ENCODE data around the gene PATJ. TPM values are rescaled to one million over a fixed set of nuclear protein-coding genes. Genes with fewer than 3 reads are reported as not detected.
A peak's percentile ranks its signal among the peaks of the same experiment; 100 is the strongest.
"Not testable (repeated sequence)": the region's sequence is repeated elsewhere in the genome, so short reads cannot be mapped to it uniquely, and the experiment has no call there.

PATJ gene
- total RNA-seq, 1 donor from 2014 or later = 25.3 TPM

DNA sequence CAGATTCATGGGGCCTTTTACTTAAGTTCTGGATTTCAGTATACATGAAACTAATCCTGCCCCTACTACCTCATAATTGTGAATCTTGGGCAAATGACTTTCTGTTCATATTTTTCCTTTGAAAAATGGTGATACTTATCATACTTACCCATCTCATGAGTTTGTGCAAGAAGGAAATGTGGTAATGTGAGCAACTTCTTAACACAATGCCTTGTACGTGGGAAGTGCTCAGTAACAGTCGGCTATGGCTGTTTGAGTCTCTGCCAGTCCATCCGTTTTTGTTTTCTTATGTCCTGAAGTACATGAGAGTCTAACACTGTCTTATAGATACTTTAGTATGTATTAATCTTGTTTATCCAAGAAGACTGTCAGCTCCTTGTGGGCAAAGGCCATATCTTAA lies 86.5 kb downstream of the PATJ start:
- DNase-seq (ENCODE audit: low spot score) = no peak

GRCh38 chr1:61836649-61837048 lies 94.4 kb downstream of the PATJ start:
- no peak for DNase-seq (ENCODE audit: low spot score)

DNA sequence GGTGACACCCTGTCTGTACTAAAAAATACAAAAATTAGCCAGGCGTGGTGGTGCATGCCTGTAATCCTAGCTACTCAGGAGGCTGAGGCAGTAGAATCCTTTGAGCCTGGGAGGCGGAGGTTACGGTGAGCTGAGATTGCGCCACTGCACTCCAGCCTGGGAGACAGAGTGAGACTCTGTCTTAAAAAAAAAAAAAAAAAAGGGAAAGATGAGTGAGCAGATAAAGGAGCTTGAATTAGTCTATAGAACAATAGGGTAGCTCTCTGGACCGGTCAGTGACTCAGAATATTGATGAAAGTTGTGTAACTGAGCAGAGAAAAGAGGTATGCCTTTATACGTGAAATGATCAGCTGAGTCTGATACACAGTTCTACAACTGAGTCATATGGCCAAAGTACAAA lies 95.3 kb downstream of the PATJ start:
- not testable (repeated sequence) for DNase-seq (ENCODE audit: low spot score)

DNA sequence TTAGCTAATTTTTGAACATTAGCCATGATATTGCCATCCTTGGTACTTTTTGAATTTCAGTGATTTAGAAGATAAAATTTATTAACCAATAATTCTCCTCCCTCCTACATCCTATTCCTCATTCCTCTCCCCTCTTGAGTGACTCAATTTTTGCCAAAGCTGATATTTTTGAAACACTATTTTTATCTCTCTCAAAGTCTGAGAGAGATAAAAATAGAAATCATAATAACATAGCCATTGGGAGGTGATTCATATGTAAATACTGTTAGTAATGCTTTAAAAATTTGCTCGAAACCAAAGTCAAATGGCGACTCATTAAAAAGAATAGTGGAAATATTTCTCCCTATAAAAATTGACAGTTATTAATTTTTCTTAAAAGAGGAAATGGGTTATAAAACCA lies 97.4 kb downstream of the PATJ start:
- DNase-seq (ENCODE audit: low spot score) = peak; percentile 44

- DNase-seq (ENCODE audit: low spot score) = peak; percentile 96
Observed at GRCh38 chr1:61842036-61842435, 99.8 kb downstream of the PATJ start.

DNA sequence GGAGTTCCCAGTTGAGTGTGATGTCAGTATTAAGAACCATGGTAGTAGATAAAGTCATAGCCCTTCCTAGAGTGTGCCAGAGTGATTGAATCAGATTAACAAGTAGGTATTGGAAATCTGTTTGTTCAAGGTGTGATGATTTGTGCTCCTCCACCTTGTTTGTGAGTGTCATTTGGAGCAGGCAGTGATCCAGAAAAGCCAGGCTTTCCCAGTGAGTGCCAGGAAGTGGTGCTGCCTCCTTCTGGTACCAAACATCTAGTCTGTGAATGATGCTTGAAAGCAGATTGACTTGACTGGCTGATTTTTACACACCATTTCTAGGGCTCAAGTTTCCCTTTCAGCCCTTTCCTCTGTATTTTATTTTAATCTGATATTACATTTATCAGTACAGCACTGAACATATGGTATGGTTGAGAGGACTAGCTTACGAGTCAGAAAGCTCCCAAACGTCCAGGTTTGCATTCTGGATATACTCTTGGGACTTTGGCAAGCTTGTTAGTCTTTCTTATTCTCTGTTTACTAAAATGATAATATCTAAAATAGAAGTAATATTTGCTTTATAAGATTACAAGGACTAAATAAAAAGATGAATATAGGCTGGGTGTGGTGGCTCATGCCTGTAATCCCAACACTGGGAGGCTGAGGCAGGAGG lies 100.7 kb downstream of the PATJ start:
- DNase-seq (ENCODE audit: low spot score) = no peak

GRCh38 chr1:61844006-61844405 lies 101.7 kb downstream of the PATJ start:
- no peak for DNase-seq (ENCODE audit: low spot score)

GRCh38 chr1:61844664-61845063 lies 102.4 kb downstream of the PATJ start:
- not testable (repeated sequence) for DNase-seq (ENCODE audit: low spot score)

DNA sequence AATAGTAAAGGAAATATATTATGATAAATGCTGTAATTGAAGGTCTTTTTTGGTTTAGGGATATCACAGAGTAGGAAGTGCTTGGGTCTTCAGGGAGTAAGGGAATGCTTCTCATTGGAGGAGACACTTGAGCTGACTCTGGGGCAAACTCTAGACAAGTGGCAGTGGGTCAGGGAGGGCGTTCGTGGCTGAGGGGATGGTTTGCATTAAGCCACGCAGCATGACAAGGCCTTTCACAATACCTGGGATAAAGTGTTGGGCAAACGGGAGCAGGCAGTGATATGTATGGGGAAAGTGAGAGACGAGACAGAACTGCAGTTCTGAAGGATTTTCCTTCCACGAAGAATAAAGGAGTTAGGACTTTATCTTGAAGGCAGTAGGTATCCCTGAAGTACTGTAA lies 109.0 kb downstream of the PATJ start:
- no peak for DNase-seq (ENCODE audit: low spot score)

DNA sequence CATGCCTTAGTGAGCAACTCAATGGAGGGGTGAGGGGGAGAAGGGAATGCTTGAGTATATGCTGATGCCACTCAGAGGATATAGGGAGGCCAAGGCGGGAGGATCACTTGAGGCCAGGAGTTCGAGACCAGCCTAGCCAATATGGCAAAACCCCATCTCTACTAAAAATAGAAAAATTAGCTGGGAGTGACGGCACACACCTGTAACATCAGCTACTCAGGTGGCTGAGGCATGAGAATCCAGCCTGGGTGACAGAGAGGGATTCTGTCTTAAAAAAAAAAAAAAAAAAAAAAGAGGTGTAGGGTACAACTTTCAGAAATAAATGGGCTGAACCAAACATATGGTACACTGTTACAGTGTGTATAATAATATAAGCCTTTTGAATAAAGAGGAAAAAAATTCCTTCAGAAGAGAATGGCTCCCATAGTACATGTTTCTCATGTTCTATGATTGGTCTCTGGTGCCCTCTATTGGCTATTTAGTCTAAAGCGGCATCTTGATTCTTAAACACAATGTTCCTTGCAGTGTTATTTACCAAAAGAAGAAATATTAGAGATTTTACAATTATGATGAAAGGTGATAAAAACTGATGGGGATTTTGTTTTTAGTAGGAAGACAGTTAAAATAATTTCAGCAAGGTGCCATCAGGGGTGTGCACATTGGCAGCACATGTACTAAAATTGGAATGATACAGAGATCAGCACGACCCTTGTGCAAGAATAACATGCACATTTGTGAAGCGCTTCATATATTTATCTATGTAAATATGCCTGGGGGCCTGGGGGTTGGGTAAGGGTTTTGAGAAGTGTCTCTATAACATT lies 109.8 kb downstream of the PATJ start:
- DNase-seq (ENCODE audit: low spot score) = peak; percentile 82

GRCh38 chr1:61852670-61853015 lies 110.4 kb downstream of the PATJ start:
- DNase-seq (ENCODE audit: low spot score) = no peak

DNA sequence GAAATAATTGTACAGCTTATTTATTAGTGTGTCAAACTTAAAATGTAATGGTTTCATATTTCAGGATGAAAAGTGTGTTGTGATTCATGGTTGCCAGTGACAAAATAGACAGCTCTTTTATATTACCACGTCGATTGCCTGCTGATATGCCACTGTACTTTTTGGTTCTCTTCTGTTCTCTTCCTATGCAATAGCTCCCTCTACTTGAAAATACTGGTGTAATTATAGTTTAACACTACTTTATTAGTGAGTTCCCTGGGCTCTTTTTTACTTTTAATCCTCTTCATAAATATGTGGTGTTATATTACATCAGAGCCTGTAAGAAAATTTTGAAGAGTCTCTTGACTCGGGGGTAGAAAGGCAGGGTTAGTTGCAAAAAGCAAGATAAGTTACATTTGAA lies 111.3 kb downstream of the PATJ start:
- DNase-seq (ENCODE audit: low spot score) = peak; percentile 22

GRCh38 chr1:61864489-61864888 lies 122.2 kb downstream of the PATJ start:
- no peak for DNase-seq (ENCODE audit: low spot score)

DNA sequence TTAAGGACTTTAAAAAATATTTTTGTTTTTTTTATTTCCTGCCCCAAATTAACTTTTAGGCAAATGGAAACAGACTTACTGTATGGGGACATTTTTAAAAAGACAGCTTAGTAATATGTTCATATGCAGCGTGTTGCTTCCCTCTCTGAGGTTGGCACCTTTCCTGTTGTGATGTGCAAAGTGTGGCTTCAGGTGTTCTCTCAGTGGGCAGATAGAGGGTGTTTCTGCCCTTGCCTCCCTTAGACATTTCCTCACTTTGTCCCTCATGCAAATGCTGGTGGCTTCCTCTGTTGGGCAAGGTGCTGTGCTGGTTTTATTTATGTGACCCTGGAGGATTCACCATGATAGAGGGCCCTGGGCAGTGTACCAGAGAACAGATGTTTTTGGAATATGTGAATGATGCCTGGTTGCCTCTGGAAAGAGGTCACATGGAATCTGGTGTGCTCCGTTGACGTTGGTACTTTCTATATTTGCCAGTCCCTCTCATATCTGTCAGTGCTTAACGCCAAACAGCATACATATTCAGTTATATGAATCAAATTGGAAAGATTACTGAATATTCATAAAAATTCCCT lies 123.5 kb downstream of the PATJ start:
- no peak for DNase-seq (ENCODE audit: low spot score)

DNA sequence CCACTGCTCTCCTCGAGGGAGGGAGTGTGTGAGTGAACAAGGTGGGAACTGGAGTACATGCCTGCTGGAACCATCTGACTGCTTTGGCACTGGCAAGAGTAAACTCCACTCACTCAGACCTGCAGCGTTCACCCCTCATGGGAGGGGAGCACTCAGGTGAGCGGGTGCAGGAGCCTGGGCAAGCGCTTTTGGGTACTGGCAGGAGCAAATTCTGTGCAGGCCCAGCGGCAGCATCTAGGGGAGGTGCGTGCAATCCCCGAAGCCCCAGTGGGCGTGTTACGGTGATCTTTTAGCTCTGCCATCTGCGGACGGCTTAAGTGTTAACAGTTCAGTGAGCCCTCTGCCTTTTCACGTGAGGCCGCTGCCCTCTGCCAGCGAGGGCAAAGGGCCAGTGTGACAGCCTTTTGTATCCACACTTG lies 127.4 kb downstream of the PATJ start:
- no peak for DNase-seq (ENCODE audit: low spot score)

- no peak for DNase-seq (ENCODE audit: low spot score)
Observed at GRCh38 chr1:61872206-61872605, 129.9 kb downstream of the PATJ start.

- no peak for DNase-seq (ENCODE audit: low spot score)
Observed at GRCh38 chr1:61873581-61873980, 131.3 kb downstream of the PATJ start.

DNA sequence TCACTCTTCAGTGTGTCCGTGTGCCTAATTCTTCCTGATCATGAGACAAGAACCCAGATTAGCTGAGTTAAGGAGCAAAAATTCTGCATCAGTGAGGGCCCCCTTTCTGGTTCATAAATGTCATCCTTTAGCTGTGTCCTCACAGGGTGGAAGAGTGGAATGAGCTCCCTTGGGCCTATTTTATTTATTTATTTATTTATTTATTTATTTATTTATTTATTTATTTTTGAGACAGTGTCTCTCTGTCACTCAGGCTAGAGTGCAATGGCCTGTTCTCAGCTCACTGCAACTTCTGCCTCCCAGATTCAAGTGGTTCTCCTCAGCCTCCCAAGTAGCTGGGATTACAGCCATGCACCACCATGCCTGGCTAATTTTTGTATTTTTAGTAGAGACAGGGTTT lies 131.7 kb downstream of the PATJ start:
- no peak for DNase-seq (ENCODE audit: low spot score)

- no peak for DNase-seq (ENCODE audit: low spot score)
Observed at GRCh38 chr1:61875198-61875597, 132.9 kb downstream of the PATJ start.

- not testable (repeated sequence) for DNase-seq (ENCODE audit: low spot score)
Observed at GRCh38 chr1:61879887-61880474, 137.7 kb downstream of the PATJ start.

GRCh38 chr1:61887076-61887867 lies 145.0 kb downstream of the PATJ start:
- DNase-seq (ENCODE audit: low spot score) = peak; percentile 31
